ENCODE data around the gene BMP10.

- TF ChIP-seq POLR2A (IDR thresholded peaks at IDR 0.05; ENCODE audit: low read depth, low read length) (no peak), TAF1 (IDR thresholded peaks at IDR 0.05; ENCODE audit: low read depth, low read length) (no peak), PAX5 (IDR thresholded peaks at IDR 0.05; ENCODE audit: insufficient read depth, low read length, severe bottlenecking) (no peak), POLR2AphosphoS5 (IDR thresholded peaks at IDR 0.05; ENCODE audit: low read depth, low read length) (no peak)
Measured at GRCh38 chr2:68879296-68879695, 8.1 kb upstream of the BMP10 start.
